Right lobe of liver (tissue), 6 donors: ENCODE data around the gene SLC6A20. TPM values are rescaled to one million over a fixed set of nuclear protein-coding genes. Genes with fewer than 3 reads are reported as not detected.
A peak's percentile ranks its signal among the peaks of the same experiment; 100 is the strongest.

Experiments used
- ATAC-seq, 4 donors: fragments of 200-7000 bp; cut with Tn5 transposase; one replicate each; pipeline ENCODE4 v1.9.1; 2020; ENCODE audit warnings: mild to moderate bottlenecking in 4 of 4, moderate library complexity in 4 of 4
- DNase-seq, 3 donors: peaks; one replicate each; pipeline ENCODE4 v3.0.0-alpha.2; 2020
- H3K27ac ChIP-seq, 3 donors: fragments of 200-600 bp; one replicate each; pipeline ENCODE4 v1.8.0; 2022
- H3K27me3 ChIP-seq, 2 donors: fragments of 200-600 bp; one replicate each; pipeline ENCODE4 v1.8.0; 2022
- H3K36me3 ChIP-seq, 4 donors: fragments of 200-600 bp; sonication (generic) in 1 of 4; one replicate each; pipeline versions ENCODE4 v1.5.1 to v1.8.0; 2017 to 2022; ENCODE audit warnings: control low read depth in 1 of 4
- H3K4me1 ChIP-seq, 4 donors: fragments of 200-600 bp; sonication (generic) in 1 of 4; one replicate each; pipeline versions ENCODE4 v1.5.1 to v1.8.0; 2017 to 2022; ENCODE audit warnings: control low read depth in 1 of 4
- H3K4me3 ChIP-seq, 3 donors: fragments of 200-600 bp; one replicate each; pipeline ENCODE4 v1.8.0; 2022
- H3K9me3 ChIP-seq, 4 donors: fragments of 200-600 bp; sonication (generic) in 1 of 4; one replicate each; pipeline versions ENCODE4 v1.5.1 to v1.8.0; 2017 to 2022; ENCODE audit warnings: control low read depth in 1 of 4
- CTCF ChIP-seq, 4 donors: fragments of 200-600 bp in 3 of 4; fragments of 450-650 bp in 1 of 4; IDR thresholded peaks; one replicate each; pipeline versions ENCODE4 v1.5.1 to v1.8.0; 2016 to 2022; ENCODE audit warnings: antibody characterized with exemption in 4 of 4, mild to moderate bottlenecking in 2 of 4
- POLR2A ChIP-seq: fragments of 450-650 bp; IDR thresholded peaks from one replicate; pipeline ENCODE4 v1.6.1; 2017; ENCODE audit warnings: antibody characterized with exemption, mild to moderate bottlenecking
- WGBS: methylation state at CpG from one replicate; pipeline ENCODE4 v1.1.6; 2018; ENCODE audit warnings: low coverage, low lambda C conversion rate; ENCODE audit not compliant: insufficient coverage; ENCODE audit errors: missing lambda C conversion rate; 5-methylcytosine and 5-hydroxymethylcytosine counted together
- intact Hi-C, 2 donors: fragments of 100-400 bp; cut with DNase I; formaldehyde crosslinking; loops; one replicate each; pipeline versions ENCODE4 v1.11.2 to v1.14.1; 2022
- total RNA-seq, 6 experiments: library from RNA; depleted of rRNA in 2 of 6; stranded (reverse); fragments of >200 nt in 2 of 6; fragmentation: NEBNext Ultra II Directional in 3 of 6; extraction: Animal tissue kit (Norgen Biotek cat#: 25700) in 3 of 6; gene quantifications; one replicate each; pipeline versions ENCODE4 v1.1.0 to v1.2.4, GENCODE V29; 2016 to 2023
- donor health status: DM: no; HTN: yes; CAD: no.
- donor health status: DM: no; HTN: no; CAD: no.
- donor health status: DM: no; HTN: no; CAD: no.
- donor health status: DM: no; HTN: yes; CAD: no.
- donor health status: DM: no; HTN: yes; CAD: no.

SLC6A20 gene
- total RNA-seq, 6 experiments from 2014 or later: 0.07 to 0.21 (median 0.12) TPM; not detected in 3

- intact Hi-C loops: no loop called here
- H3K27me3 ChIP-seq: no peaks in the 10 kb centered on the region
- no peak for DNase-seq
- no peak for ATAC-seq
- H3K9me3 ChIP-seq: no peaks in the 10 kb centered on the region
- H3K27ac ChIP-seq: no peak overlapping the region
- TF ChIP-seq CTCF (IDR thresholded peaks at IDR 0.05): no peak
- TF ChIP-seq POLR2A: no peak
- WGBS: 100% methylated on average over 4 of the region's 8 CpGs
- H3K4me1 ChIP-seq: no peaks in the 10 kb centered on the region
- peaks cover 0 to 32% (median 0%) of the 10 kb centered on the region in 4 donors for H3K36me3 ChIP-seq
- H3K4me3 ChIP-seq: no peak overlapping the region
These were observed 48.3 kb downstream of the SLC6A20 start for GRCh38 chr3:45748068-45748467.

- 90% methylated on average over 2 of the region's 18 CpGs for WGBS
- TF ChIP-seq POLR2A (no peak), CTCF (IDR thresholded peaks at IDR 0.05) (no peak)
- peak in 3 of 4 donors; percentile 9 to 35 (median 18) for ATAC-seq
- no peak overlapping the region for H3K4me3 ChIP-seq
- intact Hi-C loops: no loop called here
- peaks cover 0 to 4% (median 0%) of the 10 kb centered on the region in 4 donors for H3K4me1 ChIP-seq
- peaks cover 0 to 32% (median 0%) of the 10 kb centered on the region in 4 donors for H3K36me3 ChIP-seq
- no peaks in the 10 kb centered on the region for H3K27me3 ChIP-seq
- H3K9me3 ChIP-seq: no peaks in the 10 kb centered on the region
- no peak for DNase-seq
- no peak overlapping the region for H3K27ac ChIP-seq
These were observed 49.3 kb downstream of the SLC6A20 start for GRCh38 chr3:45746777-45747622.

- DNase-seq: no peak
- H3K9me3 ChIP-seq: no peaks in the 10 kb centered on the region
- H3K36me3 ChIP-seq: peaks cover 0 to 32% (median 0%) of the 10 kb centered on the region in 4 donors
- intact Hi-C loops: no loop called here
- 95% methylated on average over 4 of the region's 32 CpGs for WGBS
- no peak for TF ChIP-seq CTCF (IDR thresholded peaks at IDR 0.05)
- TF ChIP-seq POLR2A: no peak
- H3K27ac ChIP-seq: no peak overlapping the region
- peak in 1 of 4 donors; percentile 32 for ATAC-seq
- H3K4me1 ChIP-seq: peaks cover 0 to 6% (median 0%) of the 10 kb centered on the region in 4 donors
- no peaks in the 10 kb centered on the region for H3K27me3 ChIP-seq
- no peak overlapping the region for H3K4me3 ChIP-seq
These were observed 50.1 kb downstream of the SLC6A20 start for GRCh38 chr3:45746165-45746776.

GRCh38 chr3:45742461-45743089 lies 53.8 kb downstream of the SLC6A20 start:
- ATAC-seq (no peak), DNase-seq (no peak)
- H3K36me3 ChIP-seq: peaks cover 5 to 60% (median 10%) of the 10 kb centered on the region in 4 donors
- peaks cover 0 to 6% (median 0%) of the 10 kb centered on the region in 4 donors for H3K4me1 ChIP-seq
- H3K9me3 ChIP-seq: no peaks in the 10 kb centered on the region
- no peak overlapping the region for H3K4me3 ChIP-seq
- intact Hi-C loops: no loop called here
- 79% methylated on average over 4 of the region's 4 CpGs for WGBS
- no peaks in the 10 kb centered on the region for H3K27me3 ChIP-seq
- H3K27ac ChIP-seq: no peak overlapping the region
- TF ChIP-seq CTCF (IDR thresholded peaks at IDR 0.05): no peak
- no peak for TF ChIP-seq POLR2A
